K562 (cell line): ENCODE data around the gene UBE2O. TPM values are rescaled to one million over a fixed set of nuclear protein-coding genes. Genes with fewer than 3 reads are reported as not detected.

Source experiments
- CBFA2T3 ChIP-seq: fragments of 450-650 bp; IDR thresholded peaks from 2 replicates; pipeline ENCODE4 v1.6.1; 2017
- CBX1 ChIP-seq: sonication (generic); IDR thresholded peaks from 2 replicates; pipeline ENCODE4 v1.6.1; 2016; ENCODE audit warnings: antibody characterized with exemption, low read depth, mild to moderate bottlenecking
- CBX5 ChIP-seq: IDR thresholded peaks from 2 replicates; pipeline ENCODE4 v1.6.1; 2014; ENCODE audit warnings: low read depth, borderline replicate concordance
- ESRRA ChIP-seq: fragments of 450-650 bp; IDR thresholded peaks from 2 replicates; pipeline ENCODE4 v1.6.1; 2014; ENCODE audit warnings: low read depth, mild to moderate bottlenecking, moderate library complexity, borderline replicate concordance
- ETV5 ChIP-seq: sonication (generic); formaldehyde crosslinking; IDR thresholded peaks from 2 replicates; pipeline ENCODE4 v1.4.0; 2020; ENCODE audit warnings: low read depth, mild to moderate bottlenecking, missing genetic modification reagents
- MYNN ChIP-seq, 2 experiments: sonication (generic); formaldehyde crosslinking in 1 of 2; IDR thresholded peaks; 2 replicates each; pipeline versions ENCODE4 v1.5.0 to v1.6.1; 2016 to 2020; ENCODE audit warnings: antibody characterized with exemption in 1 of 2, missing genetic modification reagents in 1 of 2
- NCOA1 ChIP-seq: fragments of 450-650 bp; IDR thresholded peaks from 2 replicates; pipeline ENCODE4 v1.6.1; 2016; ENCODE audit warnings: low read depth
- NRF1 ChIP-seq, 2 experiments: fragments of 450-650 bp; IDR thresholded peaks in 1 of 2; conservative IDR thresholded peaks in 1 of 2; 2 replicates each; pipeline ENCODE4 v1.6.1; 2014; ENCODE audit warnings: mild to moderate bottlenecking in 2 of 2
- POLR3A ChIP-seq: IDR thresholded peaks from 2 replicates; pipeline ENCODE4 v1.6.1; 2011; ENCODE audit warnings: borderline replicate concordance, mild to moderate bottlenecking, moderate library complexity; ENCODE audit not compliant: insufficient read length, insufficient read depth; ENCODE audit errors: extremely low read depth
- SIX5 ChIP-seq, 2 experiments: IDR thresholded peaks; 2 replicates each; pipeline ENCODE4 v1.6.1; 2011; ENCODE audit warnings: low read length in 2 of 2, borderline replicate concordance in 1 of 2, low read depth in 1 of 2, mild to moderate bottlenecking in 1 of 2, moderate library complexity in 1 of 2; ENCODE audit not compliant: insufficient read depth in 1 of 2
- SMAD2 ChIP-seq: fragments of 150-350 bp; IDR thresholded peaks from 2 replicates; pipeline ENCODE4 v1.6.1; 2014; ENCODE audit warnings: low read depth, mild to moderate bottlenecking, low read length
- SMAD4 ChIP-seq: fragments of 250-450 bp; sonication (Bioruptor Pico); conservative IDR thresholded peaks from 2 replicates; pipeline ENCODE4 v1.8.0; 2021; ENCODE audit warnings: inconsistent platforms, mild to moderate bottlenecking, moderate library complexity
- XRCC3 ChIP-seq: fragments of 450-650 bp; IDR thresholded peaks from 2 replicates; pipeline ENCODE4 v1.6.1; 2017; ENCODE audit warnings: mild to moderate bottlenecking, moderate library complexity
- ZNF121 ChIP-seq: sonication (generic); formaldehyde crosslinking; conservative IDR thresholded peaks from 2 replicates; pipeline ENCODE4 v1.8.0; 2022; ENCODE audit warnings: missing genetic modification reagents
- ZNF589 ChIP-seq: fragments of 200-800 bp; sonication (Bioruptor generic); IDR thresholded peaks from 2 replicates; pipeline ENCODE4 v1.6.1; 2016; ENCODE audit warnings: low read depth, missing genetic modification characterization, missing compliant biosample characterization
- ZNF75A ChIP-seq: fragments of 450-650 bp; formaldehyde crosslinking; IDR thresholded peaks from 2 replicates; pipeline ENCODE4 v1.4.0; 2020; ENCODE audit warnings: mild to moderate bottlenecking
- ZNF780A ChIP-seq: fragments of 250-450 bp; sonication (Bioruptor Pico); IDR thresholded peaks from 2 replicates; pipeline ENCODE4 v1.5.0; 2021; ENCODE audit warnings: mild to moderate bottlenecking
- polyA plus RNA-seq, 8 experiments: library from polyadenylated mRNA; depleted of rRNA in 4 of 8; stranded (reverse) in 5 of 8; unstranded in 3 of 8; fragments of >200 nt; fragmentation: Nextera tagmentation in 2 of 8; fragmentation: Illumina TruSeq in 1 of 8; extraction: Ambion mirVana in 2 of 8; extraction: Trizol in 1 of 8; gene quantifications; 2 replicates each; pipeline versions ENCODE4 v1.2.1 to v1.2.3, GENCODE V29; 2011 to 2014; ENCODE audit warnings: inconsistent platforms in 1 of 8, missing spikeins in 1 of 8
- total RNA-seq, 7 experiments: library from RNA; depleted of rRNA in 6 of 7; stranded (reverse); fragments of >200 nt in 6 of 7; fragmentation: Illumina TruSeq in 2 of 7; extraction: Trizol in 2 of 7; gene quantifications; 2 replicates each; pipeline versions ENCODE4 v1.2.1 to v1.2.3, GENCODE V29; 2011 to 2021; ENCODE audit warnings: low replicate concordance in 1 of 7
- TF ChIP-seq, protein P1 (sequence below): fragments of 450-650 bp; IDR thresholded peaks from 2 replicates; pipeline ENCODE4 v1.6.1; 2016; ENCODE audit warnings: mild to moderate bottlenecking, moderate library complexity

The UBE2O gene
- total and polyA plus RNA-seq, 9 of the 15 experiments (the other 6 are each of a cell fraction or from before 2014, with no cell fraction given), result 1.6 to 39.7 (median 13.3) TPM

DNA sequence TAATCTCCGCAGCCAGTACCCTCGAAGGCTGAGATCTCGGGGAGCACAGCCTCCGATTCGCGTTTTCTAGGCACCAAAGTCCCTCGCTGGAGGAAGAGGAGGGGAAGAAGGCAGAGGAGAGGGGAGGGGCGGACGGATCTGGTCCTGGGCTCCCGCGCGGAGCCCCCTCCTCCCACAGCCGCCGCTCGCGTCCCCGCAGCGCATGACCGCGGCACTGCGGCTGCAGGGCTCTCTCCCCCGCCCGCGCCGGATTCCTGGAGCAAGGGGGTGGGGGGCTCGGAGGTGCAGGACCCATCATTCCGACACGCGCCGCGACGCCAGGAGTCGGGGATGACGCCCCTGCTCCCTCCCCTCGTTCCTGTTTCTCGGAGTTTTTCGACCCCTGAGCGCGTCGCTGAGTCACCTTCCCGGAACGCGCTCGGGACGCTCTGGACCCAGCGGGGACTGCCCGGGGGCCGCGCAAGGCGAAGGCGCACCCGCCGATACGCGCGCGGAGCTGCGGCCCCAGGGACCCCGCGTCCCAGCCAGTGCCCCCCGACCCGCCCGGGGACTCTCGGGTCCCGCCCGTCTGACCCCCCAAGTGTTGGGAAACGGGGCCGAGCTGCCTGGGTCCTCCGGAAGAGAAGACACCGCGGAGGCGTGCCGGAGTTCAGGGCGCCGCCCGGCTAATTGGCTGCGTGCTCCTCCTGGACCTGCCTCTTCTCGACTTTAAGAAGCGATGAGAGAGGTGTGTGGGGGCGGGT is 70.0 kb downstream of the UBE2O start (continued):
- TF ChIP-seq, protein P1, sequence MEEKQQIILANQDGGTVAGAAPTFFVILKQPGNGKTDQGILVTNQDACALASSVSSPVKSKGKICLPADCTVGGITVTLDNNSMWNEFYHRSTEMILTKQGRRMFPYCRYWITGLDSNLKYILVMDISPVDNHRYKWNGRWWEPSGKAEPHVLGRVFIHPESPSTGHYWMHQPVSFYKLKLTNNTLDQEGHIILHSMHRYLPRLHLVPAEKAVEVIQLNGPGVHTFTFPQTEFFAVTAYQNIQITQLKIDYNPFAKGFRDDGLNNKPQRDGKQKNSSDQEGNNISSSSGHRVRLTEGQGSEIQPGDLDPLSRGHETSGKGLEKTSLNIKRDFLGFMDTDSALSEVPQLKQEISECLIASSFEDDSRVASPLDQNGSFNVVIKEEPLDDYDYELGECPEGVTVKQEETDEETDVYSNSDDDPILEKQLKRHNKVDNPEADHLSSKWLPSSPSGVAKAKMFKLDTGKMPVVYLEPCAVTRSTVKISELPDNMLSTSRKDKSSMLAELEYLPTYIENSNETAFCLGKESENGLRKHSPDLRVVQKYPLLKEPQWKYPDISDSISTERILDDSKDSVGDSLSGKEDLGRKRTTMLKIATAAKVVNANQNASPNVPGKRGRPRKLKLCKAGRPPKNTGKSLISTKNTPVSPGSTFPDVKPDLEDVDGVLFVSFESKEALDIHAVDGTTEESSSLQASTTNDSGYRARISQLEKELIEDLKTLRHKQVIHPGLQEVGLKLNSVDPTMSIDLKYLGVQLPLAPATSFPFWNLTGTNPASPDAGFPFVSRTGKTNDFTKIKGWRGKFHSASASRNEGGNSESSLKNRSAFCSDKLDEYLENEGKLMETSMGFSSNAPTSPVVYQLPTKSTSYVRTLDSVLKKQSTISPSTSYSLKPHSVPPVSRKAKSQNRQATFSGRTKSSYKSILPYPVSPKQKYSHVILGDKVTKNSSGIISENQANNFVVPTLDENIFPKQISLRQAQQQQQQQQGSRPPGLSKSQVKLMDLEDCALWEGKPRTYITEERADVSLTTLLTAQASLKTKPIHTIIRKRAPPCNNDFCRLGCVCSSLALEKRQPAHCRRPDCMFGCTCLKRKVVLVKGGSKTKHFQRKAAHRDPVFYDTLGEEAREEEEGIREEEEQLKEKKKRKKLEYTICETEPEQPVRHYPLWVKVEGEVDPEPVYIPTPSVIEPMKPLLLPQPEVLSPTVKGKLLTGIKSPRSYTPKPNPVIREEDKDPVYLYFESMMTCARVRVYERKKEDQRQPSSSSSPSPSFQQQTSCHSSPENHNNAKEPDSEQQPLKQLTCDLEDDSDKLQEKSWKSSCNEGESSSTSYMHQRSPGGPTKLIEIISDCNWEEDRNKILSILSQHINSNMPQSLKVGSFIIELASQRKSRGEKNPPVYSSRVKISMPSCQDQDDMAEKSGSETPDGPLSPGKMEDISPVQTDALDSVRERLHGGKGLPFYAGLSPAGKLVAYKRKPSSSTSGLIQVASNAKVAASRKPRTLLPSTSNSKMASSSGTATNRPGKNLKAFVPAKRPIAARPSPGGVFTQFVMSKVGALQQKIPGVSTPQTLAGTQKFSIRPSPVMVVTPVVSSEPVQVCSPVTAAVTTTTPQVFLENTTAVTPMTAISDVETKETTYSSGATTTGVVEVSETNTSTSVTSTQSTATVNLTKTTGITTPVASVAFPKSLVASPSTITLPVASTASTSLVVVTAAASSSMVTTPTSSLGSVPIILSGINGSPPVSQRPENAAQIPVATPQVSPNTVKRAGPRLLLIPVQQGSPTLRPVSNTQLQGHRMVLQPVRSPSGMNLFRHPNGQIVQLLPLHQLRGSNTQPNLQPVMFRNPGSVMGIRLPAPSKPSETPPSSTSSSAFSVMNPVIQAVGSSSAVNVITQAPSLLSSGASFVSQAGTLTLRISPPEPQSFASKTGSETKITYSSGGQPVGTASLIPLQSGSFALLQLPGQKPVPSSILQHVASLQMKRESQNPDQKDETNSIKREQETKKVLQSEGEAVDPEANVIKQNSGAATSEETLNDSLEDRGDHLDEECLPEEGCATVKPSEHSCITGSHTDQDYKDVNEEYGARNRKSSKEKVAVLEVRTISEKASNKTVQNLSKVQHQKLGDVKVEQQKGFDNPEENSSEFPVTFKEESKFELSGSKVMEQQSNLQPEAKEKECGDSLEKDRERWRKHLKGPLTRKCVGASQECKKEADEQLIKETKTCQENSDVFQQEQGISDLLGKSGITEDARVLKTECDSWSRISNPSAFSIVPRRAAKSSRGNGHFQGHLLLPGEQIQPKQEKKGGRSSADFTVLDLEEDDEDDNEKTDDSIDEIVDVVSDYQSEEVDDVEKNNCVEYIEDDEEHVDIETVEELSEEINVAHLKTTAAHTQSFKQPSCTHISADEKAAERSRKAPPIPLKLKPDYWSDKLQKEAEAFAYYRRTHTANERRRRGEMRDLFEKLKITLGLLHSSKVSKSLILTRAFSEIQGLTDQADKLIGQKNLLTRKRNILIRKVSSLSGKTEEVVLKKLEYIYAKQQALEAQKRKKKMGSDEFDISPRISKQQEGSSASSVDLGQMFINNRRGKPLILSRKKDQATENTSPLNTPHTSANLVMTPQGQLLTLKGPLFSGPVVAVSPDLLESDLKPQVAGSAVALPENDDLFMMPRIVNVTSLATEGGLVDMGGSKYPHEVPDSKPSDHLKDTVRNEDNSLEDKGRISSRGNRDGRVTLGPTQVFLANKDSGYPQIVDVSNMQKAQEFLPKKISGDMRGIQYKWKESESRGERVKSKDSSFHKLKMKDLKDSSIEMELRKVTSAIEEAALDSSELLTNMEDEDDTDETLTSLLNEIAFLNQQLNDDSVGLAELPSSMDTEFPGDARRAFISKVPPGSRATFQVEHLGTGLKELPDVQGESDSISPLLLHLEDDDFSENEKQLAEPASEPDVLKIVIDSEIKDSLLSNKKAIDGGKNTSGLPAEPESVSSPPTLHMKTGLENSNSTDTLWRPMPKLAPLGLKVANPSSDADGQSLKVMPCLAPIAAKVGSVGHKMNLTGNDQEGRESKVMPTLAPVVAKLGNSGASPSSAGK, result peak; percentile 19
- TF ChIP-seq CBX1 (0 out of 2 replicates have a peak, but pooled peaks have one; percentile 48), ESRRA (no peak), XRCC3 (no peak), SMAD4 (CRISPR knock-in tag) (0 out of 2 replicates have a peak, but pooled peaks have one; percentile 12), CBX5 (no peak), POLR3A (no peak), ZNF121 (CRISPR knock-in tag) (no peak), MYNN (IDR thresholded peaks at IDR 0.05) (no peak), MYNN (CRISPR knock-in tag; IDR thresholded peaks at IDR 0.05) (no peak), SMAD2 (no peak), NCOA1 (no peak), CBFA2T3 (no peak), ZNF589 (CRISPR knock-in tag) (no peak), SIX5 (IDR thresholded peaks at IDR 0.05; ENCODE audit: borderline replicate concordance in 1 of 2, insufficient read depth in 1 of 2, low read depth in 1 of 2, low read length in 2 of 2) (no peak), ETV5 (CRISPR knock-in tag) (0 out of 2 replicates have a peak, but pooled peaks have one; percentile 23), ZNF780A (CRISPR knock-in tag) (no peak), ZNF75A (CRISPR knock-in tag) (no peak), NRF1 (conservative IDR thresholded peaks at IDR 0.05 in 1 of 2, IDR thresholded peaks at IDR 0.05 in 1 of 2) (peak; percentile 74 to 79)
